ENCODE measurements around the gene ANO2.
"Not testable (repeated sequence)": the region's sequence is repeated elsewhere in the genome, so short reads cannot be mapped to it uniquely, and the experiment has no call there.

ANO2 gene

DNA sequence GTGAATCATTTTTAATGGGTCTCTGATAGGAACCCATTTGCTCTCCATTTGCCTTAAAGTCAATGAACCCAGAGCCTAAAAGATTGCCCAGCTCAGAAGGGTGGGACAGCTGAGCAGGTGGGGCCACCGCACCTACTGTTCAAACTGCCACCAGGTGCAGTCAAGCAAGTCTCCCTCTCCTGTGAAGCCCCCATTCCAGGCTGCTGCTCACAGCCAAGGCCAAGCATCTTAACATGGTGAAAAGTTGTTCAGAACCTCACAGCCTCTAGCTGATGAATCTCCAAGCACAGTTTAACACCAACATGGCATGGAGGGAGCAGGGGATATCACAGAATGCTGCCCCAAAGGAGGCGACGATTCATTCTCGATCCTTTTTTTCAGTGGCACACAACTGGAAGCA, 29.5 kb downstream of the ANO2 start:
- no peak for DNase-seq

DNA sequence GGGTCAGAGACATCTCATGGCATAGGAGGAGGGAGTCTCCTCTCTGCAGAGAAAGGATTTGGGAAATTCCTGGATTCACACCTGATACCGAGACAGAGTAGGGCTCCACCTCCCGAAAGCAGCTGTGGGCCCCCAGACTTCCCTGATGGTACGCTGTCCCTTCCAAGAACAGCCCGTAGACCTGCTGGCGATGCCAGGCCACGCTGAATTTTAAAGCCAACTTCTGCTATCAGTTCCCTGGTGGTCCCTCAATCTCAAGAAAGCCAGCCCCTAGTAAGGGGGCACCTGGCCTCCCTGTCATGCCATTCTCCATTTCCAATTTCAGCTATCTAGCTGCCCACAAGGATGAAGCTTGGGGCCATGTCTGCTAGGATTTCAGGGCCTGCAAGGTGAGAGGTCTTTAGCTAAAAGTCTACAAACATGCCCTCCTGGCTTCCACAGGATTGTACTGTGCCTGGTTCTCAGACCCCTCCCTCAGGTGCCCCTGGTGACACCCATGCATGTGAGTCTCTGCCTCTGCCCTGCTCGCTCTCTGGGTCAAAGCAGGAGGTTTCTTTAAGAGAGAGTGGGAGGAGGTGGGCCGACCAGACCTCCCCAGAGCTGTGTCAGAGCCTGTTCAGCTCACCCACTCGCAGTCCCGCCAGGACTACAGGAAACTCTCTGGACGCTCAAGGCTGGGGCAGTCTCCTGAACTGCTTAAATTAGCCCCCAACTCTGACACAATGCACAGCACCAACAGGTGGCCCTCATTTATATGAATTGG, 30.5 kb downstream of the ANO2 start:
- DNase-seq: no peak

DNA sequence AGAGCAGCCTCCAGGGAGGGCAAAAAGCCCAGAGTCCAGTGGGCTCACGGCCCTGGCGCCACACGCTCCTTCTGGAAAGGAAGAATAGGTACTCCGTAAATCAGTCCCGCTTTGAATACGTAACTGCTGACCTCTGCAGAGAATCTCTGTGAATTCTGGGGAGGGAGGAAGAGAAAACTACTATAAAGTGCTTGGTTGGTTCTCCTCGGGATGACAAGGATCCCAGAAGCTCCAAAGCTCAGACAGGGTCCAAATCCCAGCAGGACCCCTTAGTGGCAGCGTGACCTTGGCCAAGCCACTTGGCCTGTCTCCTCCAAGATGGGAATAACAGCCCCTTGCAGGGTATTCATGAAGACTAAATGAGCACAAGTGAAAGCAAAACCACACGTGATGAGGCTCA, 31.7 kb downstream of the ANO2 start:
- DNase-seq: no peak

DNA sequence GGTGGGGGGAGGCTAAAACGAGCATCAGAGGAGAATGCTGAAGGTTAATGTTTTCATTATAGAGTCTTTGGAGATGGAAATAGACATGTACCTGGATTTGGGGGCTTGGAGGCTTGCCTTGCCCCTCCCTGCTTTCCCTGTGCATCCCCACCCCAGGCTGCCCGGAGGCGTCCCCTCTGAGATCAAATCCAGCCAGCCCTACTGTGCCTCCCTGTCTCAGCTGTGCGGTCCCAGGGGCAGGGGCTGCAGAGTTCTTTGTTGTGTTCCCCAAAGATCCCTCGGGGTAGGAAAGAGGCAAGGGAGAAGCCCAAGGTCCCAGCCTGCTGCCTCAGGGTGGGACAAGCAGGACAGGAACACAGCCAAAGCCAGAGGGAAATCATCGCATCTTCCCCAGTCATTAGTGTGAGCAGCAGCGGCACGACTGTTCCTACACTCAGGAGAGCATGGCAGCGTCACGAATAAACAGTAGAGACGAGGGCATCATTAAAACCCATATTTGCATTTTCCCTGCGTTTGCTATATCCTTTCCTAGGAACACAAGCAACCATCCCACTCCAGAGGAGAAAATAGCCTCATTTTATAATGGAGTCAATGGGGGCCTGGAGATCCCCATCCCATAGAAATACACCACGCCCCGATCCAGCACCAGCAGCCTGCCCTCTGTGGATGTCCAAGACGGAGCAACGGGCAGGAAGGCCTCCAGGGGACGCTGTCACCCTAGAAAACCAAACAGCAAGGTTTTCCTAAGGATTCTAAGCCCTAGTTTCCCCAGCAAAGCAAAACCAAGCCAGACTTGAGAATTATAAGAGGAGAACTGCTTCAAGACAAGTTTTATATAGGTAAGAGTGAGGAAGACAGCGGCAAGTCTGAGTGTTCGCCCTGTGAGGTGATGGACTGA, 32.4 kb downstream of the ANO2 start:
- no peak for DNase-seq

DNA sequence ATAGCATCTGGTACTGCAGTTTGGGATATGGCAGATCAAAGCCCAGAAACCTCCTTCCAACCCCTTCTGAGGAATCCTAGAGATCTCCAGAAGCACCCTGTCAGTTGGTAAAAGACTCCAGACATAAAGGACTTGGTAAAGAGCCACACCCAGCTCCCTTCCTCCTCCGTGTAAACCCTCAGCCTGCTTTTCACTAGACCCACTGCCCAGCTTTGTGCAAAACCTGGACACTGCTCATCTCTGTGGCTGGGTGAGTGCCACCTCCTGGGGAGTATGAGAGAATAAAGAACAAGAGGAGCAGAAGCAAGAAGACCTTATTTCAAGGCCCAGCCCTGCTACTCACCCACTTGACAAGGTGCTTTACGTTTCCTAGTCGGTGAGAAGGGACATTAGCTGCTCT, 33.0 kb downstream of the ANO2 start:
- no peak for DNase-seq

DNA sequence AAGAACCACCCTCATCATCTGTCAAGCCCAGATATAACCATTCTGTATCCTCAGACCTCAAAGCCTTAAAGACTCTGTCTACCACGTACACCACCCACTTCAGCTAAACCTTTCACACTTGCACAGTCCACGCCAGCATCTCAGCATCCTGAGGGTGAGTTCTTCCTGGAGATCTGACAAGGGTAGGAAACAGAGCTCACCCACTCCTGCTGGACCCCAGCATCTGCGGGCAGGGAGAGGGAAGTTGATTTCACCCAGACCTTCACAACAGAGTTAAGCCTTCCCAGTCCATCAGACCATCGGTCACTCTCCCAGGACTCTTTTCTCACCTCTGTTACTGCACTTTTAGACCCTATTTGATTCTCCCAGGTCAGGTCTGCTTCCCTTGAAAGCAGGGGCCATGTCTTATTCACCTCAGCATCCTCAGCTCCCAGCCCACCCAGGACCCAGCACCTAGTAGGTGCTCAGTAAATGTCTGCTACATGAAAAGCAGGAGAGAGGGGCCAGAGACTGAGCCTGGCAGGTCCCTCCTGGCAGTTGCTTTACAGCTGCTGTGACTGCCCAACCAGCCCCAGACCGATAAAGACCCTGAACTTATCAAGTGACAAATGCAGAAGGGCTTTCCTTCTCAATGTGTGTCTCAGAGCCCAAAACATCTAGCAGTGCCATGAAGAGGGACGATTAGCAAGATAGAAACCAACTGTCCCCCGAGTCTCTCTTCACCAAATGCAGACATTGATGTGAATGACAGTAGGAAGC, 34.1 kb downstream of the ANO2 start:
- DNase-seq: no peak

DNA sequence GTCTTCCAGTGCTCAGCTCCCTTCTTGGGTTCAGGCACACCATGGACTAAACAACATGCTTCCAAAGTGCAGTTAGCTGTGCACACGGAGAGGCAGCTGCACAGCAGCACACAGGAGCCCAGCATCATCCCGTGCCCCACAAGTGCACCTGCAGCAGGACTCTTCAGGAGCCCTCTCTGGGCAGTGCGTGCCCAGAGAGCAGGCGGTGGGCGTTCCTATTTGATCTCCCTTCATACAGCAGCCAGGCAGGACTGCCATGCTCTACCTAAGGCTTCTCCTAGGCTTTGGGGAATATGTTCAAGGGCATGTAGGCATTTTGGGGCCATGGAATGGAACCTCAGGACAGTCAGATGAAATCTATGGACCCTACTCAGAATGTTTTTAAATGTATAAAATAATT, 35.5 kb downstream of the ANO2 start:
- no peak for DNase-seq

DNA sequence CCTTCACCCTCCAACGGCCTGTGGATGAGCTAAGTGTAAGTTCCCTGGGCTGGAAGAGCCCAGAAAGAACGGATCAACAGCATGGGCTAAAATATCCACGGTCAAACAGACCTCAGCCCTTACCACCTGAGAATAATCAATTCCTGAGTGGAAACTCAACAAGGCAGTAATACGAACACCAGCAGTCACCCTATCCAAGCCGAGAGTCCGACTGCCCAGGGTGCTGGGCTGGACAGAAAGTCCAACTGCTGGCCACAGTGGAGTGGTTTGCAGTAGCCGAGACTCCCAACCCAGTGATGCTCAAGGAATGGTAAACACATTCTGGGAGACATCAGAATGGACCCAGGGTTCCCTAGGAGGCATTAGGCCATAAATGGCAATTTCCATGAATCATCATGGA, 36.8 kb downstream of the ANO2 start:
- no peak for DNase-seq

DNA sequence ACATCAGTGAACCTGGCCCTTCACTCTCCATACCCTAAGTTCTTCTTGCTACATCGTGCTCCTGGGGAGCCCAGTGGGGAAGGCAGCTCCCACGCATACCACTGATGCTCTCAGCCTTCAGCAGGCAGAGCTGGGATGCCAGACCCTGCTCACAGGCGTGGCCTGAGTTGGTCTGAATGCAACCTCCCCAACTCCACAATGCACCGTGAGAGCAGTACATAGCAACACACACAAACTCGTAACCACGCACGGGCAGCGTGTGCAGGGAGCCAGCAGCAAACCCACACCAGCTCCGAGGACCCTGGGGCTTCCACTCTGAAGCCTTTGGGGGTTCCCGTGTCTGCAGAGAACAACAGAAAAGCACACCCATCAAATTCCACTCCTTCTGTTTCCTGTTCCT, 37.3 kb downstream of the ANO2 start:
- no peak for DNase-seq

DNA sequence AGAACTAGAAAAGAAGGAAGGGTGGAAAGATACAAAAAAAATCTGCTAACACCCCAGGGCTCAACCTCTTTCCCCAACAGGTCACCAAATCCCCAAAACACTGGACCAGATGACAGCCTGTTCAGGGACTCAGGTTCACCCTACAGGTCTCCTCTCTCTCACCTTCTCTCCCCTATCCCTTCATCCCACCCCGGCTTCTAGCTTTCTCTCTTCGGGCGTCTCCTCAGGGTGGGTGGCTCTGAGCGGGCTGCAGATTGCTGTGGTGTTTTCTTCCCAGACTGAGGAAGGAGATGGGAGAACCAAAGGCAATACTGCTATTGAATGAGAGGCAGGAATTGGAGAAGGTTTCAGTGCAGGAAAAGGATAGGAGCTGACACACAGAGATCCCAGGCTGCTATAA, 39.3 kb downstream of the ANO2 start:
- DNase-seq: no peak

DNA sequence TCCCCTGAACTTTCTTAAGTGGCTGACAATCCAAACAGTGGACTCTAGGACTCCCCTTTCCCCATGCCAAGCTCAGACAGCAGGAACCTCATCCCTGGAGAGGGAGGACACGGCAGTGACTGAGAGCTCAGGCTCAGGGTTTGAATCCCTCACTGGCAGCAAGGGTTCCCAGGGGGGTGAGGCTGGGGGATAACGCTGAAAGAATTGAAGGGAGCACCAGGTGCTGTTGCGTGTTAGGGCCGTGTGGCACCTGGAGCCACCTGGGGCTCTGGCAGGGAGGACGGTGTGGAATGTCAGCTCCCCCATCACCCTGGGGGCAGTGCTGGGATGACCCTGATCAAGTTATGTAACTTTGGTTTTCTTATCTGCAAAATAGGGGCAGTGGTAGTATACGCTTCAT, 40.1 kb downstream of the ANO2 start:
- DNase-seq: no peak

DNA sequence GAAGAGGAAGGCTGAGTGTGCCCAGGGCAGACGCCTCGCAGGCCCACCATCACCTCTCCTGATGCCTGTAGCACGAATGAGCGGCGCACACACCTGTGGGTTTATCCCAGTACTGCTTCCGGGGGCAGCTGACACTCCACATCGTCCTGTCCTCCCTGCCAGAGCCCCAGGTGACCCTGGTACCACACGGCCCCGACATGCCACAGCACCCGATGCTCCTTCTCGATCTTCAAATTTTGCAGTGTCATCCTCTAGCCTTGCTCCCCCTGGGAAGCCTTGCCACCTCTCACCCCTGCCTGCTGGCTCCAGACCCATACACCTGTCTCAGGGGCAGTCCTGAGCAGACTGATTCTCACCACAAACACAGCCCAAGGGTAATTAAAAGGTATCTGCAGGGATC, 40.6 kb downstream of the ANO2 start:
- no peak for DNase-seq

DNA sequence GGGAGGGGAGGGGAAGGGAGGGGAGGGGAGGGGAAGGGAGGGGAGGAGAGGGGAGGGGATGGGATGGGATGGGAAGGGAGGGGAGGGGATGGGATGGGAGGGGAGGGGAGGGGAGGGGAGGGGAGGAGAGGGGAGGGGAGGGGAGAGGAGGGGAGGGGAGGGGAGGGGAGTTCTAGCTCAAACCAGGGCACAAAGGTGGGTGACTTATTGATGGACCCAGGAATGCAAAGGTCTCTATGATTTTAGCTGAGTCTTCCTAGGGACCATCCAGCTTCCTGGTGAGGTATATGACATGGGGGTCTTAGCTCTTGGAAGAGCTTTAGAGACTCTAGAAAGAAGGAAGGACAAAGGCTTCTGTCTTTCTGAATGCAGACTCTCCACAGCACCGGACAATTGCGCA, 42.3 kb downstream of the ANO2 start:
- no peak for DNase-seq

DNA sequence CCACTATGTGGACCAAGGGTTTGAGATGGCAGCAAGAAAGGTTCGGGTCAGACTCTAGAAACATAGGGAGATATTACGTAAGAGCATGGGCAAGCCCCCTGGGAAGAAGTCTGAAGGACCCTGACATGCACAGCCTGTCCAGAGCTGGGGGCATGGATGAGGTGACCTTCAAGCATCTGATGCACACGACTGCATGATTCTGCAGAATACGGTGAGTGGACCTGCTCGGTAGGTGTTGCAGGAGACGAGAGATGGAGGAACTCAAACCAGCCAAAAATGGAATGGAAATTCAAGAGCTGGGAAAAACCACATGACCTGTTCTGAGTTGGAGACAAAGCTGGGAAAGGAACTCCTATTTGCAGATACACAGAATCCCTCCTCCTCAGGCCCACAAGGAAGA, 43.6 kb downstream of the ANO2 start:
- no peak for DNase-seq

DNA sequence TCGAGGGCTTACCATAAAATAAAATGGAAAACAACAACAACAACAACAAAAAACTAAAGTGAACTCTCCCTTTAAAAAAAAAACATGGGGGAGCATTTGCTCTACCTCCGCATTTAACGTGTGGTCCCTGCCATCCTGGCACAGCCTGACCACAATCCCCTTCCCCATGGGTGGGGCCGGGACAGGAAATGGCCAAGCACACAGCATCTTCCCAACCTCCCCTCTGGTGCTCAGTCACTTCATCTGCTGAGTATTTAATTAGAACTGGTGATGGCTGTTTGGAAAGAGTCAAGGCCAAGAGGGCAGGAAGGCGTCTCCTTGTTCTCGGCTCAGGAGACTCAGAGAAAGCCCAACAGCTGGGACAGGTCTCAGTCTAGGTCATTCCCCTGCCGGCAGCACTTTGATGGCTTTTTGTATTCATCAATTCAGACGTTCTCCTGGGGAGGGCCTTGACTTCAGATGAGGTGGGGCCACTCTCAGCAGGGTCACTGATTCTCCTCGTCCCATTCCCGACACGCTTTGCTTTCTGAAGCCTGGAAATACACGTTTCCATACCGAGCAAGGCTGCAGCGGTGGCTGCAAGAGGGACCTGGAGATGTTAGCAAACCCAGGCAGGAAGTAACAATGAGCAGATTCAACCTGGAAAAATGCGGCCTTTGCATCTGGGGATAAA, 44.4 kb downstream of the ANO2 start:
- no peak for DNase-seq

DNA sequence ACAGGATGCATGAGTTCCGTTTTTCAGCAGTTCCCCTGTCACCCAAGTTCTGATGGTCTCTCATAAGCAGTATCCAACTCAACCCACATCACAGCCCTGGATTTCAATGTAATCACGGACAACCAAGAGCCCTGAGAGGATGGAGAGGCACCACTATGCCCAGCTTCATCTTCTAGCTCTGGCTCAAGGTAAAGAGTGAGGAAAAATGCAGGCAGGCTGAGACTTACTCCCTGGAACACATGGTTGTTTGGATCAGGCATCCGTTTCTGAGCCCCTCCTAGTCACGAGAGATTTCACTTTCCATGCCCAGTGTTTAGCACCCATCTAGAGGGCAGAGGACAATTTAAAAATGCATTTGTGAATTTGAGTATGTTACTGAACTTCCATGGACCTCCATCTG, 45.0 kb downstream of the ANO2 start:
- DNase-seq: no peak

DNA sequence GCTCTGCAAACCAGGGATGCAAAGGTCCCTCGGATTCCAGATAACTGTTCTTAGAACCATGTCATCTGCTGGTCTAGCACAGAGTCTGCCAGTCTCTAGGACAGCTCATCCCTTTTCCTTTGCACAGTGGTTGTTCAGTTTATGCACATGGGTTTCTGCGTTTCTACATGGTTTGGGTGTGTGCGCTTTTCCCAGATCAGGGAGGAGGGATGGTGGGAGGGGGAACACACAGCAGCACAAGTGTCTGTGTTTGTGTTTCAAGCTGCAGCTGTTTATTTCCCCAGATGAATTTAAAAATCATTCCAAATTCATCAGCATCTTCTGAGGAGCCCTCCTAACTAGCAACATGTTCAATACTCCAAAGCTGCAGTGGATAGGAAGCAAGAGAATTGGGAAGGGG, 45.4 kb downstream of the ANO2 start:
- no peak for DNase-seq

DNA sequence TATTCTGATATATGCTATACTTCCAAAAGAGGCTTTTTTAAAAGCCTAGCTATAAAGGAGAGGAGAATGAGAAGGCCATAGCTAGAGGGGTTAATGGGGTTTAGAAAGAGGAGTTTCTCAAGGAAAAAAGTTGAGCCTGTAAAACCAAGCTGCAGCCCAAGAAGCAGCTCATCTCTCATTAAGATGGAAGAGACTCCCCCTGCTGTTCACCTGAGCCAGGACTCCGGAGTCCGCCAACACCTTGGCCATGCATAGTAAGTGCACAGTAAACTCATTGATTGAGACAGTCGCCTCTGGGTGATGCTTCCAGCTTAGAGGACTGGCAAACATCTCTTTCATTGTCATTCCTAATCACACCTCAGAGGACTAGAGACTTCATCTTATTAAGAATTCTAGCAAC, 46.2 kb downstream of the ANO2 start:
- no peak for DNase-seq

DNA sequence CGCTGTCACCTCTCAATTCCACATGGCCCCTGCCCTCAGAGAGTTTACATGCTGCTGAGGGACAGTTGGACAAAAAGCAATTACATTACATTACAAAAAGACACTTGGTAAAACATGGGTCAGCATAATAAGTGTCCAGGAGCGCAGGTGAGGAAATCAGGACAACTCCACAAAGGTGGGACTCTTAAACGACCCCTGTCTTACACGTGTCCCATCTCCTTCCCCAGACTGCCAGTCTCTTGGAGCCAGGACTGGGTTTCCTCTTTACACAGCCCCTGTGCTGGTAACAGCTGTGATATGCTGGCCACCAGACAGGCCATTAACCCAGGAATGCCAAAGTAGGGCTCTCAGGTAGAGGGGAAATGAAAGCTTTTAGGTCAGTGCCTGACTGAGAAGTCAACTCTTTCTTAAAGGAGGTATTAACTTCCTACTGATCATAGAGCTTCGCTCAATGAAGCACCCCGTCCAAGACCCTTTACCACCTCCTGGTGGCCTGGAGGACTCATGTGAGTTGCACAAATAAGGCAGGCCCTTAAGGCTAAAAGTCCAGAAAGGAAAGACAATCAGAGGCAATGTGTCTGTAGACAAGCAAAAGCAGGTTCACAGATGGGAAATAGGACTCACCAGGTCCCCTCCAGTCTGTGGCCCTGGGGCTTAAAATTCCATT, 55.5 kb downstream of the ANO2 start:
- DNase-seq: no peak

DNA sequence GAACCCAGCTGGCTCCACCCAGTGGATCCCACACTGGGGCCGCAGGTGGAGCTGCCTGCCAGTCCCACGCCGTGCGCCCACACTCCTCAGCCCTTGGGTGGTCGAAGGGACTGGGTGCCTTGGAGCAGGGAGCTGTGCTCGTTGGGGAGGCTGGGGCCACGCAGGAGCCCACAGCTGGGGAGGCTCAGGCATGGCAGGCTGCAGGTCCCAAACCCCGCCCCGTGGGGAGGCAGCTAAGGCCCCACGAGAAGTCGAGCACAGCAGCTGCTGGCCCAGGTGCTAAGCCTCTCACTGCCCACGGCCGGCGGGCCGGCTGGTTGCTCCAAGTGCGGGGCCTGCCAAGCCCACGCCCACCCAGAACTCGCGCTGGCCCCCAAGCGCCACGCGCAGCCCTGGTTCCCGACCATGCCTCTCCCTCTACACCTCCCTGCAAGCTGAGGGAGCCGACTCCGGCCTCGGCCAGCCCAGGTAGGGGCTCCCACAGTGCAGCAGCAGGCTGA, 56.2 kb downstream of the ANO2 start:
- no peak for DNase-seq

DNA sequence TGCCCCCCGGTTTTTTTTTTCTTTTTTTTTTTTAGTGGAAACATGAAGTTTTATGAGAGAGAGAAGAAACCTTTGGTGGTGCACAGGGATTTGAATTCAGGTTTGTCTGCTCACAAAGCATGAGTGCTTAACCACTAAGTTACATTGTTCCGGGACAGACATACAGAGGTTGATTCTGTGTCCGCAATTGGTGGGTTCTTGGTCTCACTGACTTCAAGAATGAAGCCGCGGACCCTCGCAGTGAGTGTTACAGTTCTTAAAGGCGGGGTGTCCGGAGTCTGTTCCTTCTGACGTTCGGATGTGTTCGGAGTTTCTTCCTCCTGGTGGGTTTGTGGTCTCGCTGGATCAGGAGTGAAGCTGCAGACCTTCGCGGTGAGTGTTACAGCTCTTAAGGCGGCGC, 57.2 kb downstream of the ANO2 start:
- DNase-seq: not testable (repeated sequence)

DNA sequence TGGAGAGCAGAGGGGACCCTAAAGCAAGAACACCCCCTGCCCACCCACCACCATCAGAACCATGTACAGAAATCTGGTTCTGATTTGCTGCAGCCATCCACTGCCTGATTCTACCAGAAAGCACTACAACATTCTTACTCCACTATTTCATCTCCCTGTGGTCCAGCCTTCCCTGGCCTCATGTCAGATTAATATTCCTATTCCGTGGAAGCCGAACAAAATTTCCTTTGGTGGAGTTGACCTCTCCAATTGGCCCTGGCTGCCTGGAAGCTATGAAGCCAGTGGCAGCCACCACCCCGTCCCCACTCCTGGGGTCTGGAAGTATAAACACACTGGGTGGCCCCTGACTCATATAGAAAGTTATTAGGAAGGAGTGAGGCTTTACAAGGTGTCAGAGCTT, 60.2 kb downstream of the ANO2 start:
- no peak for DNase-seq

Measured in NCI-H146 (cell line).